ENCODE data around the gene MCF2L2.
A peak's percentile ranks its signal among the peaks of the same experiment; 100 is the strongest.

Gene MCF2L2

GRCh38 chr3:183369117-183369516 lies 59.3 kb downstream of the MCF2L2 start:
- no peak for DNase-seq

GRCh38 chr3:183360971-183361624 lies 67.3 kb downstream of the MCF2L2 start:
- DNase-seq = no peak

- DNase-seq = no peak
Measured at GRCh38 chr3:183359036-183359435, 69.4 kb downstream of the MCF2L2 start.

GRCh38 chr3:183357564-183358079 lies 70.8 kb downstream of the MCF2L2 start:
- DNase-seq = no peak

- no peak for DNase-seq
Measured at GRCh38 chr3:183356920-183357319, 71.5 kb downstream of the MCF2L2 start.

- DNase-seq = no peak
Measured at GRCh38 chr3:183354874-183355273, 73.5 kb downstream of the MCF2L2 start.

- no peak for DNase-seq
Measured at GRCh38 chr3:183354325-183354831, 74.0 kb downstream of the MCF2L2 start.

- no peak for DNase-seq
Measured at GRCh38 chr3:183353421-183353820, 75.0 kb downstream of the MCF2L2 start.

- DNase-seq = no peak
Measured at GRCh38 chr3:183350164-183350563, 78.3 kb downstream of the MCF2L2 start.

GRCh38 chr3:183349421-183350157 lies 78.8 kb downstream of the MCF2L2 start:
- no peak for DNase-seq

- DNase-seq = no peak
Measured at GRCh38 chr3:183342824-183343223, 85.6 kb downstream of the MCF2L2 start.

GRCh38 chr3:183341545-183342288 lies 86.7 kb downstream of the MCF2L2 start:
- DNase-seq = no peak

- DNase-seq = no peak
Measured at GRCh38 chr3:183340222-183340621, 88.2 kb downstream of the MCF2L2 start.

GRCh38 chr3:183339461-183340086 lies 88.8 kb downstream of the MCF2L2 start:
- DNase-seq = peak in 1 of 2 experiments; percentile 15

GRCh38 chr3:183338520-183338919 lies 89.9 kb downstream of the MCF2L2 start:
- DNase-seq = no peak

- DNase-seq = no peak
Measured at GRCh38 chr3:183332487-183332886, 95.9 kb downstream of the MCF2L2 start.

GRCh38 chr3:183331498-183331897 lies 96.9 kb downstream of the MCF2L2 start:
- no peak for DNase-seq

GRCh38 chr3:183330881-183331280 lies 97.5 kb downstream of the MCF2L2 start:
- no peak for DNase-seq

- no peak for DNase-seq
Measured at GRCh38 chr3:183329543-183329942, 98.9 kb downstream of the MCF2L2 start.

- DNase-seq = no peak
Measured at GRCh38 chr3:183328823-183329222, 99.6 kb downstream of the MCF2L2 start.

GRCh38 chr3:183328164-183328563 lies 100.3 kb downstream of the MCF2L2 start:
- no peak for DNase-seq

- DNase-seq = no peak
Measured at GRCh38 chr3:183327343-183327742, 101.1 kb downstream of the MCF2L2 start.

- no peak for DNase-seq
Measured at GRCh38 chr3:183324083-183324482, 104.3 kb downstream of the MCF2L2 start.
